ENCODE measurements around the gene FRK.

FRK gene

DNA sequence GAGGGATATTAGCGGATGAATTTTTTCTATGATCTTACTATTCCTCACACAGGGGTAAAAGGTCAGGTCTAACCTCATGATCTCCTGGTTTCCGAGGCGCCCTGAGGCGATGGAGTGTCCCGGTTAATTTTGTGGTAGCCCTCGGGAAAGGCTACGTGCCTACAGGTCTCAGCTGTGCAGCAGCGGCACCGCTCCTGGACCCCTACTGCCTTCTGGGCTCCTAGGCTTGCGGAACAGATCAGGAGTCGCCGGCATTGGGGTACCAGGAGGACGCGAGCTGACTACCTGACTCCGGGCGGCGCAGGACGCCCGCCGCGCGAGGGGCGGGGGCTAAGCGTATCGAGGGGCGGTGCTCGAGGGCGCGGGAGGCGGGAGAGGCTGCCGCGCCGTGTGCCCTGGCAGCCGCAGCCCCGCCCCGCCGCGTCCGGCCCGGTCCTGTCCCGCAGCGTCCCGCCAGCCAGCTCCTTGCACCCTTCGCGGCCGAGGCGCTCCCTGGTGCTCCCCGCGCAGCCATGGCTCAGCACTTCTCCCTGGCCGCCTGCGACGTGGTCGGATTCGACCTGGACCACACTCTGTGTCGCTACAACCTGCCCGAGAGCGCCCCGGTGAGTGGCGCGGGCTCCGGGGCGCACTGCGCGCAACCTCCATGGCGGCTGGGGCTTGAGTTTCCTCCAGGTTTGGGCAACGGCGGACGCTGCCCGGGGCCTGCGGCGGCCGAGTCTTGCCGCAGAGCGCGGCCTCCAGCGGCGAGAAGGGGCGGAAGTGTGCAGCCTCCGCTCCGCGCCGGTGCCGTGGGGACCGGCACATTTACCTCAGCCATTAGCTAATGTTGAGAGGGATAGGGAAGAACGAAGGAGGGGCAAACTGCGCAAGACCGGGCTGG, 40.0 kb upstream of the FRK start, which contains the start of gene NT5DC1:
Gene NT5DC1, plus strand, starts transcription at position 435 of the 883 bp plus-strand sequence. Its CDS starts 78 bp downstream, at position 513.
- Histone ChIP-seq H4K91ac (ENCODE audit: low read length) (peak within 1 kb of the TSS; percentile 88), H2BK5ac (ENCODE audit: low read depth, low read length, poor library complexity, severe bottlenecking) (peak within 1 kb of the TSS; percentile 95), H3K14ac (ENCODE audit: low read length in 2 of 2) (peak within 1 kb of the TSS in 1 of 2 experiments; percentile 99), H3K36me3 (ENCODE audit: control insufficient read depth in 1 of 2, insufficient read depth in 2 of 2, low read depth in 1 of 2, low read length in 2 of 2) (peaks cover 0 to 4% of the 10 kb centered on the region in 2 experiments), H3K23ac (ENCODE audit: low read length in 2 of 2) (peak within 1 kb of the TSS in 1 of 2 experiments; percentile 99), H3K27me3 (ENCODE audit: control insufficient read depth in 1 of 2, insufficient read depth in 1 of 2, low read length in 2 of 2) (no peaks in the 10 kb centered on the region), H3K4me1 (ENCODE audit: control insufficient read depth, insufficient read depth, low read depth, low read length) (peaks cover 14% of the 10 kb centered on the region), H3K4me2 (ENCODE audit: low read length, poor library complexity, severe bottlenecking) (peak within 1 kb of the TSS; percentile 75), H2AFZ (ENCODE audit: low read depth, low read length) (peak within 1 kb of the TSS; percentile 100), H3K4me3 (ENCODE audit: insufficient read depth in 1 of 2, low read depth in 1 of 2, low read length in 2 of 2) (peak within 1 kb of the TSS; percentile 87 to 98), H3K4ac (ENCODE audit: low read depth in 1 of 2, low read length in 2 of 2) (peak within 1 kb of the TSS; percentile 57 to 94), H3K27ac (ENCODE audit: low read length, poor library complexity, severe bottlenecking) (peak within 1 kb of the TSS; percentile 94), H2BK15ac (ENCODE audit: low read depth, poor library complexity, severe bottlenecking) (peak within 1 kb of the TSS; percentile 95), H2BK12ac (ENCODE audit: low read length in 2 of 2) (peak within 1 kb of the TSS; percentile 80 to 99), H3K79me1 (replicated peaks; ENCODE audit: low read length, poor library complexity, severe bottlenecking) (peaks cover 23% of the 10 kb centered on the region), H2AK5ac (ENCODE audit: low read length, severe bottlenecking) (peak within 1 kb of the TSS; percentile 73), H2BK120ac (ENCODE audit: low read depth, low read length) (peak within 1 kb of the TSS; percentile 85), H4K8ac (ENCODE audit: low read length) (peak within 1 kb of the TSS; percentile 98), H3K9ac (ENCODE audit: low read length) (peak within 1 kb of the TSS; percentile 91), H3K9me3 (ENCODE audit: control insufficient read depth, low read length) (peaks cover 10% of the 10 kb centered on the region), H3K18ac (ENCODE audit: low read depth in 1 of 2, low read length in 2 of 2) (peak within 1 kb of the TSS; percentile 99 to 100)
- 2% methylated on average over 81 of the region's 87 CpGs for WGBS
- DNase-seq: peak; percentile 83

- Histone ChIP-seq H2BK5ac (ENCODE audit: low read depth, low read length, poor library complexity, severe bottlenecking) (no peak overlapping the region), H3K9me3 (ENCODE audit: control insufficient read depth, low read length) (peaks cover 12% of the 10 kb centered on the region), H3K18ac (ENCODE audit: low read depth in 1 of 2, low read length in 2 of 2) (no peak overlapping the region), H2BK120ac (ENCODE audit: low read depth, low read length) (no peak overlapping the region), H3K4me1 (ENCODE audit: control insufficient read depth, insufficient read depth, low read depth, low read length) (peaks cover 12% of the 10 kb centered on the region), H3K4me2 (ENCODE audit: low read length, poor library complexity, severe bottlenecking) (no peak overlapping the region), H3K36me3 (ENCODE audit: control insufficient read depth in 1 of 2, insufficient read depth in 2 of 2, low read depth in 1 of 2, low read length in 2 of 2) (peaks cover 0 to 4% of the 10 kb centered on the region in 2 experiments), H4K8ac (ENCODE audit: low read length) (no peak overlapping the region), H2AK5ac (ENCODE audit: low read length, severe bottlenecking) (no peak overlapping the region), H3K27me3 (ENCODE audit: control insufficient read depth in 1 of 2, insufficient read depth in 1 of 2, low read length in 2 of 2) (no peaks in the 10 kb centered on the region), H2BK12ac (ENCODE audit: low read length in 2 of 2) (no peak overlapping the region), H3K4ac (ENCODE audit: low read depth in 1 of 2, low read length in 2 of 2) (no peak overlapping the region), H3K23ac (ENCODE audit: low read length in 2 of 2) (no peak overlapping the region), H3K79me1 (replicated peaks; ENCODE audit: low read length, poor library complexity, severe bottlenecking) (peaks cover 19% of the 10 kb centered on the region), H3K9ac (ENCODE audit: low read length) (no peak overlapping the region), H3K4me3 (ENCODE audit: insufficient read depth in 1 of 2, low read depth in 1 of 2, low read length in 2 of 2) (no peak overlapping the region), H2AFZ (ENCODE audit: low read depth, low read length) (no peak overlapping the region), H3K27ac (ENCODE audit: low read length, poor library complexity, severe bottlenecking) (no peak overlapping the region), H2BK15ac (ENCODE audit: low read depth, poor library complexity, severe bottlenecking) (no peak overlapping the region), H3K14ac (ENCODE audit: low read length in 2 of 2) (no peak overlapping the region), H4K91ac (ENCODE audit: low read length) (no peak overlapping the region)
- DNase-seq: no peak
- no CpG with 5 or more reads among the region's 1 CpG for WGBS
These were observed 38.3 kb upstream of the FRK start for GRCh38 chr6:116099036-116099435.

GRCh38 chr6:116096979-116097816, 36.5 kb upstream of the FRK start:
- Histone ChIP-seq H2BK120ac (ENCODE audit: low read depth, low read length) (no peak overlapping the region), H3K4ac (ENCODE audit: low read depth in 1 of 2, low read length in 2 of 2) (no peak overlapping the region)

More at GRCh38 chr6:116096979-116097816, 36.5 kb upstream of the FRK start:
- H3K9me3 ChIP-seq (ENCODE audit: control insufficient read depth, low read length): peaks cover 12% of the 10 kb centered on the region
- no peaks in the 10 kb centered on the region for H3K36me3 ChIP-seq (ENCODE audit: control insufficient read depth in 1 of 2, insufficient read depth in 2 of 2, low read depth in 1 of 2, low read length in 2 of 2)
- no peak overlapping the region for H3K23ac ChIP-seq (ENCODE audit: low read length in 2 of 2)
- H2BK12ac ChIP-seq (ENCODE audit: low read length in 2 of 2): no peak overlapping the region
- H4K8ac ChIP-seq (ENCODE audit: low read length): no peak overlapping the region
- no peak overlapping the region for H3K27ac ChIP-seq (ENCODE audit: low read length, poor library complexity, severe bottlenecking)
- no CpG with 5 or more reads among the region's 2 CpGs for WGBS
- peaks cover 5% of the 10 kb centered on the region for H3K4me1 ChIP-seq (ENCODE audit: control insufficient read depth, insufficient read depth, low read depth, low read length)
- no peak overlapping the region for H2AK5ac ChIP-seq (ENCODE audit: low read length, severe bottlenecking)
- H4K91ac ChIP-seq (ENCODE audit: low read length): no peak overlapping the region
- H3K27me3 ChIP-seq (ENCODE audit: control insufficient read depth in 1 of 2, insufficient read depth in 1 of 2, low read length in 2 of 2): no peaks in the 10 kb centered on the region
- H3K4me2 ChIP-seq (ENCODE audit: low read length, poor library complexity, severe bottlenecking): no peak overlapping the region
- H3K4me3 ChIP-seq (ENCODE audit: insufficient read depth in 1 of 2, low read depth in 1 of 2, low read length in 2 of 2): no peak overlapping the region
- no peak overlapping the region for H3K18ac ChIP-seq (ENCODE audit: low read depth in 1 of 2, low read length in 2 of 2)
- H3K14ac ChIP-seq (ENCODE audit: low read length in 2 of 2): no peak overlapping the region
- peak; percentile 21 for DNase-seq
- H2BK15ac ChIP-seq (ENCODE audit: low read depth, poor library complexity, severe bottlenecking): no peak overlapping the region
- no peak overlapping the region for H3K9ac ChIP-seq (ENCODE audit: low read length)
- peaks cover 9% of the 10 kb centered on the region for H3K79me1 ChIP-seq (replicated peaks; ENCODE audit: low read length, poor library complexity, severe bottlenecking)
- H2AFZ ChIP-seq (ENCODE audit: low read depth, low read length): no peak overlapping the region
- H2BK5ac ChIP-seq (ENCODE audit: low read depth, low read length, poor library complexity, severe bottlenecking): no peak overlapping the region
